ENCODE results near the gene AGO3. TPM values are rescaled to one million over a fixed set of nuclear protein-coding genes. Genes with fewer than 3 reads are reported as not detected.

The AGO3 gene
- total RNA-seq, 1 experiment from 2014 or later = 26.9 TPM

DNA sequence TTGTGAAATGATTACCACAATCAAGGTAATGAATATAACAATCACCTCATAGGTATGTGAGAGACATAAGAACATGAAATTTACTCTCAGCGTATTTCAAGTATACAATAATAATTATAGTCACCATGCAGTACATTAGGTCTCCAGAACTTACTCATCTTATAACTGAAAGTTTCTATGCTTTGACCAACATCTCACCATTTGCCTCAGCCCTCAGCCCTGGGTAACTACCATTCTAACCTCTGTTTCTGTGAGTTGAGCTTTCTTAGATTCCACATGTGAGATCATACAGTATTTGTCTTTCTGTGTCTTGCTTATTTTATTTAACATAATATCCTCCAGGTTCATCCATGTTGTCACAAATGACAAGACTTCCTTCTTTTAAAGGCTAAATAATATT lies 57.3 kb downstream of the AGO3 start:
- Histone ChIP-seq H3K9me2 (ENCODE audit: insufficient read depth) (no peaks in the 10 kb centered on the region), H3K9me3 (ENCODE audit: control insufficient read depth in 1 of 2, insufficient read depth in 1 of 2, low read depth in 1 of 2, low read length in 2 of 2) (no peaks in the 10 kb centered on the region), H3K9ac (ENCODE audit: low read length) (no peak overlapping the region), H2AFZ (ENCODE audit: low read depth, low read length, poor library complexity, severe bottlenecking) (no peak overlapping the region), H3K4me2 (ENCODE audit: low read length) (no peak overlapping the region), H3K27me3 (ENCODE audit: insufficient read depth, low read length) (no peaks in the 10 kb centered on the region), H4K20me1 (ENCODE audit: insufficient read depth) (no peaks in the 10 kb centered on the region), H3K27ac (ENCODE audit: low read depth, low read length) (no peak overlapping the region), H3K4me3 (replicated peaks in 1 of 2; ENCODE audit: low read depth in 1 of 2, low read length in 2 of 2) (no peak overlapping the region), H3K4me1 (ENCODE audit: control insufficient read depth in 1 of 2, insufficient read depth in 2 of 2, low read length in 2 of 2) (no peaks in the 10 kb centered on the region), H3K79me2 (ENCODE audit: insufficient read depth, low read length) (no peaks in the 10 kb centered on the region), H3K36me3 (ENCODE audit: control insufficient read depth in 1 of 2, insufficient read depth in 2 of 2, low read length in 2 of 2) (peaks cover 2 to 5% of the 10 kb centered on the region in 2 experiments; a peak in 2 of 4 replicates)
- POLR2A ChIA-PET = no interaction called here
- BruUV-seq (replicated peaks) = no TSS peak
- DNase-seq (ENCODE audit: low read depth, low spot score) (no peak), ATAC-seq (no peak)
- no peak for TF ChIP-seq REST (IDR thresholded peaks at IDR 0.05; ENCODE audit: low read depth)
- TF ChIP-seq, protein P1, sequence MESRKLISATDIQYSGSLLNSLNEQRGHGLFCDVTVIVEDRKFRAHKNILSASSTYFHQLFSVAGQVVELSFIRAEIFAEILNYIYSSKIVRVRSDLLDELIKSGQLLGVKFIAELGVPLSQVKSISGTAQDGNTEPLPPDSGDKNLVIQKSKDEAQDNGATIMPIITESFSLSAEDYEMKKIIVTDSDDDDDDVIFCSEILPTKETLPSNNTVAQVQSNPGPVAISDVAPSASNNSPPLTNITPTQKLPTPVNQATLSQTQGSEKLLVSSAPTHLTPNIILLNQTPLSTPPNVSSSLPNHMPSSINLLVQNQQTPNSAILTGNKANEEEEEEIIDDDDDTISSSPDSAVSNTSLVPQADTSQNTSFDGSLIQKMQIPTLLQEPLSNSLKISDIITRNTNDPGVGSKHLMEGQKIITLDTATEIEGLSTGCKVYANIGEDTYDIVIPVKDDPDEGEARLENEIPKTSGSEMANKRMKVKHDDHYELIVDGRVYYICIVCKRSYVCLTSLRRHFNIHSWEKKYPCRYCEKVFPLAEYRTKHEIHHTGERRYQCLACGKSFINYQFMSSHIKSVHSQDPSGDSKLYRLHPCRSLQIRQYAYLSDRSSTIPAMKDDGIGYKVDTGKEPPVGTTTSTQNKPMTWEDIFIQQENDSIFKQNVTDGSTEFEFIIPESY (IDR thresholded peaks at IDR 0.05; ENCODE audit: extremely low read depth, insufficient replicate concordance, low read length) = no peak
- TF ChIP-seq MAX (IDR thresholded peaks at IDR 0.05) = no peak
- TF ChIP-seq CEBPB (IDR thresholded peaks at IDR 0.05; ENCODE audit: low read depth) = no peak
- TF ChIP-seq EGR1 (IDR thresholded peaks at IDR 0.05; ENCODE audit: low read depth) = no peak
- TF ChIP-seq SIN3A (IDR thresholded peaks at IDR 0.05; ENCODE audit: low read depth) = no peak
- TF ChIP-seq YY1 (IDR thresholded peaks at IDR 0.05; ENCODE audit: extremely low read depth, insufficient replicate concordance, low read depth, low read length) = no peak
- TF ChIP-seq FOSL1 (IDR thresholded peaks at IDR 0.05; ENCODE audit: low read depth) = no peak
- TF ChIP-seq ELF1 (IDR thresholded peaks at IDR 0.05; ENCODE audit: borderline replicate concordance, low read depth) = no peak
- no peak for TF ChIP-seq EZH2phosphoT487 (IDR thresholded peaks at IDR 0.05; ENCODE audit: borderline replicate concordance)
- no peak for TF ChIP-seq TCF7L2 (IDR thresholded peaks at IDR 0.05; ENCODE audit: borderline replicate concordance, extremely low read depth, insufficient read depth, insufficient read length)
- TF ChIP-seq JUND (IDR thresholded peaks at IDR 0.05) = no peak
- no peak for TF ChIP-seq EZH2 (IDR thresholded peaks at IDR 0.05)
- intact Hi-C loops (cut with micrococcal nuclease) = no loop called here
- CTCF ChIA-PET = no interaction called here
- RAD21 ChIA-PET (ENCODE audit: low non-redundant PET in 1 of 2, low total read pairs in 2 of 2, uncharacterized antibody in 2 of 2, unreplicated experiment in 2 of 2) = no interaction called here

Data from HCT116 (cell line).